MV-4-11 (cell line): ENCODE measurements around the gene FBXO45.
A peak's percentile ranks its signal among the peaks of the same experiment; 100 is the strongest.
"Not testable (repeated sequence)": the region's sequence is repeated elsewhere in the genome, so short reads cannot be mapped to it uniquely, and the experiment has no call there.

ENCODE experiments used
- DNase-seq: peaks from one replicate; lab custom pipeline; 2025; lab: John Stamatoyannopoulos, UW

The FBXO45 gene

DNA sequence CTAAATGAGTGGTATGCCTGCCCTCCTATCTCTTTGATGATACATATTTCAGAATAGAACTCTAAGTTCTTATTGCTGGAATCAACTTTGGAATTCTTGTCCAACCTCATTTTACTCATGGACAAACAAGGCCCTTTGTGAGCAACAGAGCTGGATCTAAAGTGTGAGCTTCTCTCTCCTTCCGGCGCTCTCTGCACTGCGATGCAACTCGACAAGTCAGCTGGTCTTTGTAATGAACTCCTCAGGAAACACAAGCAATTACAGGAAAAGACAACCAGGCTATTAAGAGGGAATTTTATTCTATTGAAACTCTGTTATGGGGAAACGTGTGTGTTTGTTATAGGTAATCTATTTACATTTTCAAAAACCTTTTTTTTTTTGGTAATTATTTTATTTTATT is 50.8 kb downstream of the FBXO45 start:
- DNase-seq: no peak

DNA sequence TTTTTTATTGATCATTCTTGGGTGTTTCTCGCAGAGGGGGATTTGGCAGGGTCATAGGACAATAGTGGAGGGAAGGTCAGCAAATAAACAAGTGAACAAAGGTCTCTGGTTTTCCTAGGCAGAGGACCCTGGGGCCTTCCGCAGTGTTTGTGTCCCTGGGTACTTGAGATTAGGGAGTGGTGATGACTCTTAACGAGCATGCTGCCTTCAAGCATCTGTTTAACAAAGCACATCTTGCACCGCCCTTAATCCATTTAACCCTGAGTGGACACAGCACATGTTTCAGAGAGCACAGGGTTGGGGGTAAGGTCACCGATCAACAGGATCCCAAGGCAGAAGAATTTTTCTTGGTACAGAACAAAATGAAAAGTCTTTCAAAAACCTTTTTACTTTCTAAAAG is 51.2 kb downstream of the FBXO45 start:
- not testable (repeated sequence) for DNase-seq

DNA sequence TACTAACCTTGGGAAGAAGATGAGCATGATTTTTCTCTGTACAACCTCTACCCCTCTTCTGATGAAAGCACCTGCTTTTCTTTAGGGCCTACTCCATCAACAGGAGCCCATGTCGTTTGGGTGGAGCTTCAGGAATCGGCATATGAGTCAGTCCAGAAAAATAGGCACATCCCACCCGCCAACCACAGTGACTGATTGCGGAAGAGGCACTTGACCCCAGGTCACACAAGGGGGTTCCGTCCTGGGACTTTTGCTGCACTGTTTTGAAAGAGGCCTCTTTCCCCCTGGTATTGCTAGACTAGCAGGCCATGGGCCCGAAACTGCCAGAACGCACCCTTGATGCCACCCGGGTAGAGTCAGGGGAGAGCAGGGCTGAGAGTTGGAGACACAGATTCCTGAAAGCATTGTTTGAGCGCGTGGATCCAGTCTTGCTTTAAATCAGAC is 51.7 kb downstream of the FBXO45 start:
- peak; percentile 97 for DNase-seq

- no peak for DNase-seq
Measured at GRCh38 chr3:196620684-196621083, 52.2 kb downstream of the FBXO45 start.

DNA sequence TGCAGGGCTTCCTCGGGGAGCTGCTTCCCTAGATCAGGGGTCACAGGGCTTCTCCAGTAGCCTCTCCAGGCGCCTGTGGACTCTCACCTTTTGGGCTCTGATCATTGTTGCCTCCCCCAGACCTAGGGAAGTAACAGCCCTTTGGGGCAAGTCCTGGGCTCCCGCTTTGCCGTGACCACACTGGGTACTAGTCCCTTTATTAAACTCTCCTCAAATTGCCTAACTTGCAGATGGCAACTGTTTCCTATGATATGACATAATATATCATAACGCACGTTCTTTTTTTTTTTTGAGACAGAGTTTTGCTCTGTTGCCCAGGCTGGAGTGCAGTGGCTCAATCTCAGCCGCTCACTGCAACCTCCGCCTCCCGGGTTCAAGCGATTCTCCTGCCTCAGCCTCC is 53.2 kb downstream of the FBXO45 start:
- DNase-seq: peak; percentile 25

GRCh38 chr3:196624067-196624790 is 55.8 kb downstream of the FBXO45 start:
- DNase-seq: peak; percentile 96

GRCh38 chr3:196624907-196625306 is 56.4 kb downstream of the FBXO45 start:
- peak; percentile 97 for DNase-seq

DNA sequence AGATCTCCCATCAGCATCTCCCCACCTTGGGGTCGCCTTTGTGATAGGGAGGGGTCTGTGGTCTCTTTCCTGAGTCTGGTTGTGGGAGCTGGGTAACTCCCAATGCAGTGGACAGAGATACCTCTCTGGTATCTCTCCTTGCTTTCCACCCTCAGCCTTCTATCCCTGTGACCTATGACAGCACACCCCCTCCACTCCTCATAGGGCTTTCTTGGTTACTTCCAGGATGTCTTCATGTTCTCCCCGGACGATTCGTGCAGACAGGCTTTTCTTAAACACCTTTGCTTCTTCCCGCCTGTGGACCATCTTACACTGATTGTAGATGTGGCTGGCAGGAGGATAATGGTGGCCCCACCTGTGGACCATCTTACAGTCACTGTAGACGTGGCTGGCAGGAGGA is 56.9 kb downstream of the FBXO45 start:
- no peak for DNase-seq

DNA sequence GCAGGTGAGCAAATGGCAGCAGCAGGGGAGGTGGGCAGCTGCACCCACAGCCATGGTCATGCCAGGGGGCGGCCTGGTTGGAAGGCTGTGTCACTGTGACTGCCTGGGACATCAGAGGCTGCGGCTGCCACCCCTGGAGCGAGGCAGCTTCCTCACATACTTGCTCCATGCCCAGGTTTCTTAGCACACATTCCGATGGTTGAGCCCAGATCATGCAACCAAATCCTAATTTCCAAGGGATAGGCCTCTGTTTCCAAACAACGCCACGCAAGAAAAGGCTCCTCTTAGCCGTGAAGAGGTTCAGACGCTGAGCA is 59.4 kb downstream of the FBXO45 start:
- no peak for DNase-seq

GRCh38 chr3:196629228-196629627 is 60.8 kb downstream of the FBXO45 start:
- peak; percentile 74 for DNase-seq

GRCh38 chr3:196631682-196632045 is 63.2 kb downstream of the FBXO45 start:
- DNase-seq: peak; percentile 46

DNA sequence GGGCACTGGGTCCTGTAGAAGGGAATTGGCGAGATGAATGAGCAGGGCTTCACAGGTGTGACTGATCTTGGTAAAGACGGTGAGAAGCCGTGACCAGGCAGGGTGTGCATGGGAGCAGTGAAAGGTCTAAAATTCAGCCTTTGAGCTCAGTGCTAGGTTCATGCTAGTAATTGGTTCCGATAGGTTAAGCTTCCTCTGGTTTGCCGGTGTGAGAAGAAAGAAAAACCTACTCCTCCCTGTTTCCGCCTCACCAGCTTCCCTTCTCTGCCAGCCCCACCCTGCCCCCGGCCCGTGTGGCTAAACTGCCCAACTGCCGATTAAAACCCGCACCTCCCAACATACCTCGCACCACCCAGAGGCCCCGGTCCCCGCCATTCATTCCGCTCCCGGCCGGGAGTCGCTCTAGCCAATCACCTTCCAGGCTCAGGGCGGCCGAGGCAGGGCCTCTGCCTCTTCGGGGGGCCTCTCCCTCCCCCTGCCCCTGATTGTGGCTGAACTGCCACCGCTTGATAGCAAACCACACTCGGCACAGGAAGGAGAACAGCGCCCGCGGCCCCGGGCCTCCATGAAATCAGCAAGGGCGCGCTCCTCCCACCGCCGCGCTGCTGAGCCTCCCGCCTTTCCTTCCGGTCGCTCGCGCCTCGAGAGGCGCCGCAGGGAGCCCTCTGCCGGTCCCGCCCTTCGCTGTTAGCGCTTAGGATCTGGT is 63.7 kb downstream of the FBXO45 start:
- DNase-seq: peak; percentile 98

GRCh38 chr3:196633555-196634151 is 65.2 kb downstream of the FBXO45 start:
- peak; percentile 49 for DNase-seq

DNA sequence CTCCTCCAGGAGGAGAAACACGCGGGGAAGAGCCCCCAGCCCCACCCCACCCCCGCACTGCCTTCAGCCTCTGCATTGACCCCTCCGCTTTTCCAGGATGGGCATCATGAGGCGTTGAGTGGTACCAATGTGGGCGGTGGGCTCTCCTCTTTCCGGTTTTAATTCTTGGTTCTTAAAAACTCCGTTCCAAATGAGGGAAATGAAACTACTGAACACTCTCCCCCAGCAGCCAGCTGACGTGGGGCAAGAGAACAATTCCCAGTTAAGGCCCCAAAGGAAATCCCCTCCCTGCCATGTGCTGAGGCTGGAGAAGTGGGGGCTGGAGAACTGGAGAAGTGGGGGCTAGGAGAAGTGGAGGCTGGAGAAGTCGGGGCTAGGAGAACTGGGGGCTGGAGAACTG is 65.8 kb downstream of the FBXO45 start:
- DNase-seq: peak; percentile 94

DNA sequence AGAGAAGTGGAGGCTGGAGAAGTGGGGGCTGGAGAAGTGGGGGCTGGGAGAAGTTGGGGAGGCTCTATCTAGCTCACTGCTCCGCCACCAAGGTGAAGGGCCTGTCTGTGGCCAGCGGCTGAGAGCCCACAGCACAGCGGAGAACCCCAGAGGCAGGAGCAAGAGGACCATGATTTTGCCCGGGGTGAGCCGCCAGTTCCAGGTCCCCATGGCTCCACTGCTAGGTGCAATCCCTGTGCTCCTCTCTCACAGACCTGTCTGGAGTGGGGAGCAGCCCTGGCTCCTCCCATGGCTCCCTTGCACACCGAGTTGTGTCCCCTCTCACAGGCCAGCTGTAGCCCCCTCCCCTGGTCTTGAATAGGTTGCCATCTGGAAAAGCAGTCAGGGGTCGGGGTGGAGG is 66.4 kb downstream of the FBXO45 start:
- peak; percentile 38 for DNase-seq

DNA sequence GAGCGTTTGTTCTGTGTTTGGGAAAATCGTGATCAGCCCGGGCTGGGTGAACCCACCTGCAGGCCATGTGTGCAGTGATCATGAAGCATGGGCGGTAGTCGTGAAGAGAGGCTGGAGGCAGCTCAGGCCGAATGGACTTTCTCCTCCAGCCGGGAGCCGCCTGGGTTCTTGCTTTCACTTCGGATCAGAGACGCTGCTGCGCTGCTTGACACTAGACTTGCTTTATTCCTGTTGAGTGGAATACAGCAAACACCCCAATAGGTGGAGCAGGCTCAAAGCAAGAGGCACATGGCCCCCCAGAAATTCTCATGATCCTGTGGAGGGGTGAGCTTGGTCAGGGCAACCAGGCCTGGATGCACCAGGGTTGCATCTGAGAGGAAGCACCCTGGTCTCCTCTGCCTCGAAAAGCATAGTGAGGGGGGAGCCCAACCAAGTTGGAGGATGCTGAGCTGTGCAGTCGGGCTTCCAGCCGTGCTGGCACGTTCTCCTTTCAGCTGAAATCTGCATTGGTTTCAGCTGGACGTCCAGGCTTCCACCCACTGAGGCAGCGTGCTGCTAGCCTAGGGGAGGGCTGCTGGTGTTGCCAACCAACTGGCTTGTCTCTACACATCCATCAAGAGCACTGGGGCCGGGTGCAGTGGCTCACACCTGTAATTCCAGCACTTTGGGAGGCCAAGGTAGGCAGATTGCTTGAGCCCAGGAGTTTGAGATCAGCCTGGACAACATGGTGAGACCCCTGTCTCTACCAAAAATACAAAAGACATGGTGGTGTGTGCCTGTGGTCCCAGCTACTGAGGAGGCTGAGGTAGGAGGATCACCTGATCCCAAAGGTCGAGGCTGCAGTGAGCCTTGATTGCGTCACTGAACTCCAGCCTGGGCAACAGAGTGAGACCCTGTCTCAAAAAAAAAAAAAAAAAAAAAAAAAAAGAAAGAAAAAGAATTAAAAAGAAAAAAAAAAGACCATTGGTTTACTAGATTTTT is 68.2 kb downstream of the FBXO45 start:
- DNase-seq: no peak

DNA sequence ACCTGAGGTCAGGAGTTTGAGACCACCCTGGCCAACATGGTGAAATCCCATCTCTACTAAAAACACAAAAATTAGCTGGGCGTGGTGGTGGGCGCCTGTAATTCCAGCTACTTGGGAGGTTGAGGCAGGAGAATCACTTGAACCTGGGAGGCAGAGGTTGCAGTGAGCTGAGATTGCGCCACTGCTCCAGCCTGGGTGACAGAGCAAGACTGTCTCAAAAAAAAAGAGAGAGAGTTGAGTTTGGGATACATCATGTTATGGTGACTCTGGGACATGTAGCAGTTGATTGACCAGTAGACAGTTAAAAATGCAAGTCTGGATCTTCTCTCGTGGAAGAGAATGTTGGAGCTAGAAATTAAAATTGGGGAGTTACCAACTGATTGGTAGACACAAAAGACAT is 69.5 kb downstream of the FBXO45 start:
- peak; percentile 48 for DNase-seq
